GM12878 (cell line): Measurements from ENCODE around the gene FLVCR1. TPM values are rescaled to one million over a fixed set of nuclear protein-coding genes. Genes with fewer than 3 reads are reported as not detected.
A peak's percentile ranks its signal among the peaks of the same experiment; 100 is the strongest.

Source experiments
- CHD1 ChIP-seq: IDR thresholded peaks from 2 replicates; pipeline ENCODE4 v1.6.1; 2012; ENCODE audit warnings: low read depth, low read length, improper control_type of control experiment
- CHD2 ChIP-seq: IDR thresholded peaks from 2 replicates; pipeline ENCODE4 v1.6.1; 2011; ENCODE audit warnings: low read depth, low read length, improper control_type of control experiment, borderline replicate concordance
- MYC ChIP-seq: IDR thresholded peaks from 2 replicates; pipeline ENCODE4 v1.6.1; 2011; ENCODE audit warnings: mild to moderate bottlenecking, low read length, moderate library complexity, inconsistent platforms; ENCODE audit not compliant: insufficient read depth, insufficient replicate concordance, insufficient read length, severe bottlenecking
- RCOR1 ChIP-seq: conservative IDR thresholded peaks from 2 replicates; pipeline ENCODE4 v1.6.1; 2012; ENCODE audit warnings: low read depth, low read length, improper control_type of control experiment
- SMAD5 ChIP-seq: IDR thresholded peaks from 2 replicates; pipeline ENCODE4 v1.6.1; 2016; ENCODE audit warnings: antibody characterized with exemption, low read depth
- WRNIP1 ChIP-seq: IDR thresholded peaks from 2 replicates; pipeline ENCODE4 v1.6.1; 2011; ENCODE audit warnings: low read depth, low read length, improper control_type of control experiment, borderline replicate concordance
- ZBED1 ChIP-seq: IDR thresholded peaks from 2 replicates; pipeline ENCODE4 v1.6.1; 2016; ENCODE audit warnings: borderline replicate concordance
- ZNF384 ChIP-seq: IDR thresholded peaks from 2 replicates; pipeline ENCODE4 v1.6.1; 2012; ENCODE audit warnings: low read depth, mild to moderate bottlenecking, low read length, improper control_type of control experiment, borderline replicate concordance
- polyA plus RNA-seq, 11 experiments: library from polyadenylated mRNA; depleted of rRNA in 4 of 11; unstranded in 6 of 11; stranded (reverse) in 5 of 11; fragments of >200 nt; fragmentation: Nextera tagmentation in 4 of 11; fragmentation: Illumina TruSeq in 1 of 11; extraction: Ambion mirVana in 4 of 11; extraction: Trizol in 1 of 11; gene quantifications; 1 replicate in 1 of 11; 2 replicates in 10 of 11; pipeline versions ENCODE4 v1.2.1 to v1.2.3, GENCODE V29; 2011 to 2016; ENCODE audit warnings: inconsistent platforms in 2 of 11, missing spikeins in 2 of 11, low read depth in 1 of 11
- total RNA-seq, 4 experiments: library from RNA; depleted of rRNA in 3 of 4; stranded (reverse); fragments of >200 nt in 3 of 4; fragmentation: Illumina TruSeq in 1 of 4; extraction: Trizol in 1 of 4; gene quantifications; 2 replicates each; pipeline versions ENCODE4 v1.2.1 to v1.2.3, GENCODE V29; 2013 to 2021
- TF ChIP-seq, protein P1 (sequence below): IDR thresholded peaks from 2 replicates; pipeline ENCODE4 v1.6.1; 2012; ENCODE audit warnings: mild to moderate bottlenecking, low read depth, low read length
- TF ChIP-seq, protein P2 (sequence below): fragments of 450-650 bp; formaldehyde crosslinking; IDR thresholded peaks from 2 replicates; pipeline ENCODE4 v1.4.0; 2020; ENCODE audit warnings: mild to moderate bottlenecking, moderate library complexity
- TF ChIP-seq, protein P3 (sequence below): fragments of 450-650 bp; IDR thresholded peaks from 2 replicates; pipeline ENCODE4 v1.6.1; 2017; ENCODE audit warnings: borderline replicate concordance
- TF ChIP-seq, protein P4 (sequence below): fragments of 450-650 bp; IDR thresholded peaks from 2 replicates; pipeline ENCODE4 v1.6.1; 2017; ENCODE audit warnings: low read depth, mild to moderate bottlenecking, moderate library complexity

FLVCR1 gene
- total and polyA plus RNA-seq, 10 of the 15 experiments (the other 5 are each of a cell fraction or from before 2014, with no cell fraction given): 7.1 to 25.2 (median 17.6) TPM

DNA sequence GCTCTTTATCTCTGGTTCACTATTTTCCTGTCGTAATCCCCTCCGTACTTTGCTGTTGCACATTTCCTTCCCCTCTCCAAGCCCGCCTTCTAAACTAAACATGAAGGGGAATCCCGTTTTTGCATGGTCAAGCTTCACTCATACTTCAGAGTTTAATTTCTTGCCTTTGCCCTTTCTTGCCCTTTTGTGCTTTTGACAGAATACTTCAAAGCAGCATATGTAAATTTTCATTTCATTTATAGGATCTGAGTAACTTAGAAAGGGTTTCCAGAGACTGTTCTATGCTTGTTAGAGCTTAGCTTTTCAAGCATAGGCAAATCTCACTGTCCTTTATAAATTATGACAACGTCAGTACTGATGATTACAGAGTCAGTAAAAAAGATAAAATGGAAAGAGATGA, 38.3 kb upstream of the FLVCR1 start (continued):
- TF ChIP-seq, protein P1, sequence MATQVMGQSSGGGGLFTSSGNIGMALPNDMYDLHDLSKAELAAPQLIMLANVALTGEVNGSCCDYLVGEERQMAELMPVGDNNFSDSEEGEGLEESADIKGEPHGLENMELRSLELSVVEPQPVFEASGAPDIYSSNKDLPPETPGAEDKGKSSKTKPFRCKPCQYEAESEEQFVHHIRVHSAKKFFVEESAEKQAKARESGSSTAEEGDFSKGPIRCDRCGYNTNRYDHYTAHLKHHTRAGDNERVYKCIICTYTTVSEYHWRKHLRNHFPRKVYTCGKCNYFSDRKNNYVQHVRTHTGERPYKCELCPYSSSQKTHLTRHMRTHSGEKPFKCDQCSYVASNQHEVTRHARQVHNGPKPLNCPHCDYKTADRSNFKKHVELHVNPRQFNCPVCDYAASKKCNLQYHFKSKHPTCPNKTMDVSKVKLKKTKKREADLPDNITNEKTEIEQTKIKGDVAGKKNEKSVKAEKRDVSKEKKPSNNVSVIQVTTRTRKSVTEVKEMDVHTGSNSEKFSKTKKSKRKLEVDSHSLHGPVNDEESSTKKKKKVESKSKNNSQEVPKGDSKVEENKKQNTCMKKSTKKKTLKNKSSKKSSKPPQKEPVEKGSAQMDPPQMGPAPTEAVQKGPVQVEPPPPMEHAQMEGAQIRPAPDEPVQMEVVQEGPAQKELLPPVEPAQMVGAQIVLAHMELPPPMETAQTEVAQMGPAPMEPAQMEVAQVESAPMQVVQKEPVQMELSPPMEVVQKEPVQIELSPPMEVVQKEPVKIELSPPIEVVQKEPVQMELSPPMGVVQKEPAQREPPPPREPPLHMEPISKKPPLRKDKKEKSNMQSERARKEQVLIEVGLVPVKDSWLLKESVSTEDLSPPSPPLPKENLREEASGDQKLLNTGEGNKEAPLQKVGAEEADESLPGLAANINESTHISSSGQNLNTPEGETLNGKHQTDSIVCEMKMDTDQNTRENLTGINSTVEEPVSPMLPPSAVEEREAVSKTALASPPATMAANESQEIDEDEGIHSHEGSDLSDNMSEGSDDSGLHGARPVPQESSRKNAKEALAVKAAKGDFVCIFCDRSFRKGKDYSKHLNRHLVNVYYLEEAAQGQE: no peak
- TF ChIP-seq WRNIP1: no peak
- no peak for TF ChIP-seq SMAD5
- TF ChIP-seq, protein P2, sequence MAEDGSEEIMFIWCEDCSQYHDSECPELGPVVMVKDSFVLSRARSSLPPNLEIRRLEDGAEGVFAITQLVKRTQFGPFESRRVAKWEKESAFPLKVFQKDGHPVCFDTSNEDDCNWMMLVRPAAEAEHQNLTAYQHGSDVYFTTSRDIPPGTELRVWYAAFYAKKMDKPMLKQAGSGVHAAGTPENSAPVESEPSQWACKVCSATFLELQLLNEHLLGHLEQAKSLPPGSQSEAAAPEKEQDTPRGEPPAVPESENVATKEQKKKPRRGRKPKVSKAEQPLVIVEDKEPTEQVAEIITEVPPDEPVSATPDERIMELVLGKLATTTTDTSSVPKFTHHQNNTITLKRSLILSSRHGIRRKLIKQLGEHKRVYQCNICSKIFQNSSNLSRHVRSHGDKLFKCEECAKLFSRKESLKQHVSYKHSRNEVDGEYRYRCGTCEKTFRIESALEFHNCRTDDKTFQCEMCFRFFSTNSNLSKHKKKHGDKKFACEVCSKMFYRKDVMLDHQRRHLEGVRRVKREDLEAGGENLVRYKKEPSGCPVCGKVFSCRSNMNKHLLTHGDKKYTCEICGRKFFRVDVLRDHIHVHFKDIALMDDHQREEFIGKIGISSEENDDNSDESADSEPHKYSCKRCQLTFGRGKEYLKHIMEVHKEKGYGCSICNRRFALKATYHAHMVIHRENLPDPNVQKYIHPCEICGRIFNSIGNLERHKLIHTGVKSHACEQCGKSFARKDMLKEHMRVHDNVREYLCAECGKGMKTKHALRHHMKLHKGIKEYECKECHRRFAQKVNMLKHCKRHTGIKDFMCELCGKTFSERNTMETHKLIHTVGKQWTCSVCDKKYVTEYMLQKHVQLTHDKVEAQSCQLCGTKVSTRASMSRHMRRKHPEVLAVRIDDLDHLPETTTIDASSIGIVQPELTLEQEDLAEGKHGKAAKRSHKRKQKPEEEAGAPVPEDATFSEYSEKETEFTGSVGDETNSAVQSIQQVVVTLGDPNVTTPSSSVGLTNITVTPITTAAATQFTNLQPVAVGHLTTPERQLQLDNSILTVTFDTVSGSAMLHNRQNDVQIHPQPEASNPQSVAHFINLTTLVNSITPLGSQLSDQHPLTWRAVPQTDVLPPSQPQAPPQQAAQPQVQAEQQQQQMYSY (CRISPR knock-in tag): no peak
- TF ChIP-seq ZNF384: no peak
- TF ChIP-seq ZBED1: no peak
- TF ChIP-seq RCOR1: no peak
- TF ChIP-seq, protein P3, sequence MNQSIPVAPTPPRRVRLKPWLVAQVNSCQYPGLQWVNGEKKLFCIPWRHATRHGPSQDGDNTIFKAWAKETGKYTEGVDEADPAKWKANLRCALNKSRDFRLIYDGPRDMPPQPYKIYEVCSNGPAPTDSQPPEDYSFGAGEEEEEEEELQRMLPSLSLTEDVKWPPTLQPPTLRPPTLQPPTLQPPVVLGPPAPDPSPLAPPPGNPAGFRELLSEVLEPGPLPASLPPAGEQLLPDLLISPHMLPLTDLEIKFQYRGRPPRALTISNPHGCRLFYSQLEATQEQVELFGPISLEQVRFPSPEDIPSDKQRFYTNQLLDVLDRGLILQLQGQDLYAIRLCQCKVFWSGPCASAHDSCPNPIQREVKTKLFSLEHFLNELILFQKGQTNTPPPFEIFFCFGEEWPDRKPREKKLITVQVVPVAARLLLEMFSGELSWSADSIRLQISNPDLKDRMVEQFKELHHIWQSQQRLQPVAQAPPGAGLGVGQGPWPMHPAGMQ: no peak
- TF ChIP-seq CHD2: no peak
- TF ChIP-seq CHD1: no peak
- TF ChIP-seq MYC: no peak
- TF ChIP-seq, protein P4, sequence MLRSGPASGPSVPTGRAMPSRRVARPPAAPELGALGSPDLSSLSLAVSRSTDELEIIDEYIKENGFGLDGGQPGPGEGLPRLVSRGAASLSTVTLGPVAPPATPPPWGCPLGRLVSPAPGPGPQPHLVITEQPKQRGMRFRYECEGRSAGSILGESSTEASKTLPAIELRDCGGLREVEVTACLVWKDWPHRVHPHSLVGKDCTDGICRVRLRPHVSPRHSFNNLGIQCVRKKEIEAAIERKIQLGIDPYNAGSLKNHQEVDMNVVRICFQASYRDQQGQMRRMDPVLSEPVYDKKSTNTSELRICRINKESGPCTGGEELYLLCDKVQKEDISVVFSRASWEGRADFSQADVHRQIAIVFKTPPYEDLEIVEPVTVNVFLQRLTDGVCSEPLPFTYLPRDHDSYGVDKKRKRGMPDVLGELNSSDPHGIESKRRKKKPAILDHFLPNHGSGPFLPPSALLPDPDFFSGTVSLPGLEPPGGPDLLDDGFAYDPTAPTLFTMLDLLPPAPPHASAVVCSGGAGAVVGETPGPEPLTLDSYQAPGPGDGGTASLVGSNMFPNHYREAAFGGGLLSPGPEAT: peak; percentile 41; the same call in 1 of the 2 replicates
